GM18951 (cell line): ENCODE measurements around the gene MCF2L.

Source experiments
- POLR2A ChIP-seq: IDR thresholded peaks from 4 replicates; pipeline ENCODE4 v1.6.1; 2011; ENCODE audit warnings: mild to moderate bottlenecking; ENCODE audit not compliant: insufficient read length, insufficient read depth; ENCODE audit errors: extremely low read depth
- in situ Hi-C: fragments of 300-500 bp; cut with MboI; formaldehyde crosslinking; loops from one replicate; pipeline ENCODE4 v1.12.0; 2022; ENCODE audit warnings: low sequenced_read_pairs, mixed read lengths, inconsistent platforms; ENCODE audit not compliant: unreplicated experiment

The MCF2L gene

GRCh38 chr13:113086031-113086750 lies 117.2 kb downstream of the MCF2L start:
- TF ChIP-seq POLR2A: no peak
- in situ Hi-C loops: no loop called here

DNA sequence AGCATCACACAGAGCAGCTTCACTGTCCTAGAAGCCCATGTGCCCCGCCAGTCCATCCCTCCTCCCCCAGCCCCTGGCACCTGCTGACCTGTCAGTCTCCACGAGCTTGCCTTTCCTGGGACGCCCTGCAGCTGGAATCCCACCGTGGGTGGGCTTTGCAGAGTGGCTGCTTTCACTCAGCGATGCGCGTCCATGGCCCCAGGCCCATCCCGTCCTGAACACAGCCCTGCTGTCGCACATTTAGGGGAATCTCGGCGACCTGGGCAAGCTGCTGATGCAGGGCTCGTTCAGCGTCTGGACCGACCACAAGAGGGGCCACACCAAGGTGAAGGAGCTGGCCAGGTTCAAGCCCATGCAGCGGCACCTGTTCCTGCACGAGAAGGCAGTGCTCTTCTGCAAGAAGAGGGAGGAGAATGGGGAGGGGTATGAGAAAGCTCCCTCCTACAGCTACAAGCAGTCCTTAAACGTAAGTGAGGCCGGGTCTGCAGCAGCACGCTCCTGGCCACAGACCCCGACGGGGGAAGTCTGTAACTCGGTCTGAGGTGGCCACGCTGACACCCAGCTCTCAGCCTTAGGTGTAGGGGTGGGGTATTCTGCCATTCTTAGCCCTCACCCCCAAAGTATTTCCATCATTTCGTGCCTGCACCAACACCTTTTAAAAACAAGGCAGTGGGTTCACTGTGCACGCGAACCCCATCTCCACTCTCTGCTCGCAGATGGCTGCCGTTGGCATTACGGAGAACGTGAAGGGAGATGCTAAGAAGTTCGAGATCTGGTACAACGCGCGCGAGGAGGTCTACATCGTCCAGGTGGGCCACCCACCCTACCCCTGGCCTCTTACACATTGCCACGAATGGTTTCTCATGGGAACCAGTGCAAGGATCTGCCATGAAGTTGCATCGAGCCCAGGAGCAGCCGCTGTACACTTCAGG lies 118.2 kb downstream of the MCF2L start:
- in situ Hi-C loops: no loop called here
- no peak for TF ChIP-seq POLR2A

DNA sequence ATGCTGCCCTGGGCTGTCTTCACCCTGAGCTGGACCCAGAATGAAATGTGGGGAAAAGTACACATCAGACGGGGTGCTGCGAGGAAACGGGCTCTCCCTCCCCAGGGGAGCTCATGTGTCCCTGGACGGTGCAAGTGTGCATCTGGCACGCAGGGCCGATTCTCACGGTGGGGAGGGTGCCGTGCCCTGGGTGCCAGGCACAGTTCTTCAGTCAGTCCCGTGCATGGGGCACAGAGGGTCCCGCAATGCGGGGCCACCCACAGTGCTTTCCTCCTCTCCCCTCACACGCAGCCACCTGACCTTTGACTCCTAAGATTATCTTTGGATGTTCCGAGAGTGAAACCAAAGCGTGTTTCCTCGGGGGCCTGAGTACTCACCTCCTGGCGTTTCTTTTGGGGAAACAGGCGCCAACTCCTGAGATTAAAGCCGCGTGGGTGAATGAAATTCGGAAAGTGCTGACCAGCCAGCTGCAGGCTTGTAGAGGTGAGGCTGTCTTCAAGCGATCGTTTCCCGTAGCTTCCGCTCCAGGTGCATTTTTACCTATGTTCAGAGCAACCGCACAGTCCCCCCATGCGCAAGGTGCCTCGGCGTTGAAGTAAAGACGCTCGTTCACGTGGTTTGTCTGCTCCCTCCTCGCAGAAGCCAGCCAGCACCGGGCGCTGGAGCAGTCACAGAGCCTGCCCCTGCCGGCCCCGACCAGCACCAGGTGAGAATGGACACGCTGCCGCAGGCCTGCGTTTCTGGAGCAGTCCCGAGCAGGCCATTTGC lies 119.1 kb downstream of the MCF2L start:
- no peak for TF ChIP-seq POLR2A

GRCh38 chr13:113088691-113089020 lies 119.6 kb downstream of the MCF2L start:
- in situ Hi-C loops: no loop called here
- TF ChIP-seq POLR2A: no peak

More for the DNA sequence above, 119.1 kb downstream of the MCF2L start:
- in situ Hi-C loops: no loop called here

DNA sequence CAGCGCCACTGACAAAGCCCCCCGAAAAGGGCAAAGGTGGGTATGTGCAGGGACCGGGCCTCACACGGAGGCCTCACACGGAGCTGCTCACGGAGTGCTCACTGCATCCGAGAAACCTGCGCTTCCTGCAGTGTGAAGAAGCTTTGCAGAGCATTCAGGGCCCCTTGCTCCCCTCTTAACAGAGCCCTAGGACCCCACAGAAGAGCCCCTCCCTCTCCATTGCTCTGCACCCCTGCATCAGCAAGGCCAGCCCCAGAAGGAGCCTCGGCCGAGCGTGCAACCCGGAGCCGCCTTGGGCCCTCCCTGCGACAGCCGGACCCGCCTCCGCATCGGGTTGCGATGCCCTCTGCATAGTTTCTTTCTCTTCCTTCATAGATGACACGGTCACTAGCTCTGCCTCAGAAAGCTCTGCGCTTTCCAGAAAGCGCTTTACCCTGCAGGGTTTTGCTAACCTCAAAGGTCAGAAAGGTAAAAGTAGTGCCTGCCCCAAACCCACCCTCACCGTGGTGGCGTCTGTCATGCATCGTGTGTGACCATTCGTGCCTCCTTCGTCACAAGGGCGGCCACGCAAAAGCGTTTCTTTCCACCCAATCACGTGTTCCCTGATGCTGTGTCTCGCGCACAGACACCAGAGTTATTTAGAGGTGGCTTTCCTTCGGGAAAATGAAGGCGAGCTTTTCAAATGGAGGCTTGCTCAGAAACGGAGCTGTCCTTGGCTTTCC lies 120.8 kb downstream of the MCF2L start:
- in situ Hi-C loops: no loop called here
- no peak for TF ChIP-seq POLR2A

- in situ Hi-C loops: no loop called here
- TF ChIP-seq POLR2A: no peak
Measured at GRCh38 chr13:113090415-113090770, 121.4 kb downstream of the MCF2L start.

DNA sequence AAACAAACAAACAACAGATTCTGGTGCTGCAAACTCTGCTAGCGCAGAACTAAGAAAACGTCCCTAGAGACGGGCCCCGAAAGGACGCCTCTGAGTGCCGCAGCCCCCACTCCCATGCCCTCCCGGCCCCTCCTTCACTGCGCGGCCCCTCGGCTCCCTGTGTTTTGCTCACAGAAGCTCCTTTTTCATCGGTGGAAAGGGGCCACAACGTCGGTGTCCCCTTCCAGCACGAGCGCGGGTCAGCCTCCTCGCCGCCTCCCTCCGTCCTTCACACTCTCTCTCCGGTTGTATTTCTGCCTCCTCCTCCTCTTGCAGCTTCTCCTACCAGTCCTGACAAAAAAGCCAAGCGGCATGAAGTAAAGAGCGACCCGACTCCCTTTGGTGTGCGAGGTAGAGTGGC lies 121.8 kb downstream of the MCF2L start:
- in situ Hi-C loops: no loop called here
- TF ChIP-seq POLR2A: no peak

DNA sequence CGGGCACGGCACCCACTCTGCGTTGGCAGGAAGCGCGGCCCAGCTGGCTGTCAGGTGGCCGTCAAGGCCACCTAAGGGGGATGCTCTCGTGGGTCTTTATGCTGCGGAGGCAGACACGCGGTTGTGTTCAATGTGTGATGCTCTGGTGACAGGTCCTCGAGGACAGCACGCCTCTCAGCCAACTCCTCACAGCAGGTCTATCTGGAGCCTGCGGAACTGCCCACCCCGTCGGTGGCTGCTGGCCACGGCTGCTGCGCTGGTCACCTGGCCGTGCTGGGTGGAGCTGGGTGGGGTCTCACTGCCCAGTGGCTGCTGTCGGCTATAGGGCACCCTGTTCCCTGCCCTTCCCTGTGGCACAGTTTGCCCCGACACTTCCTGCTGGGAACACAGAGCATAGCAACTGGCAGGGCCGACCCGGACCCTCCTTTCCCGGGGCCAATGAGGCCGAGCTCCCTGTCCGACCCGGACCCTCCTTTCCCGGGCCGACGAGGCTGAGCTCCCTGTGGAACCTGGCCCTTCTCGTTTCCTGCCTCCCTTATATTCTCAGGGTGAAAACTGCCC lies 122.3 kb downstream of the MCF2L start:
- no peak for TF ChIP-seq POLR2A

DNA sequence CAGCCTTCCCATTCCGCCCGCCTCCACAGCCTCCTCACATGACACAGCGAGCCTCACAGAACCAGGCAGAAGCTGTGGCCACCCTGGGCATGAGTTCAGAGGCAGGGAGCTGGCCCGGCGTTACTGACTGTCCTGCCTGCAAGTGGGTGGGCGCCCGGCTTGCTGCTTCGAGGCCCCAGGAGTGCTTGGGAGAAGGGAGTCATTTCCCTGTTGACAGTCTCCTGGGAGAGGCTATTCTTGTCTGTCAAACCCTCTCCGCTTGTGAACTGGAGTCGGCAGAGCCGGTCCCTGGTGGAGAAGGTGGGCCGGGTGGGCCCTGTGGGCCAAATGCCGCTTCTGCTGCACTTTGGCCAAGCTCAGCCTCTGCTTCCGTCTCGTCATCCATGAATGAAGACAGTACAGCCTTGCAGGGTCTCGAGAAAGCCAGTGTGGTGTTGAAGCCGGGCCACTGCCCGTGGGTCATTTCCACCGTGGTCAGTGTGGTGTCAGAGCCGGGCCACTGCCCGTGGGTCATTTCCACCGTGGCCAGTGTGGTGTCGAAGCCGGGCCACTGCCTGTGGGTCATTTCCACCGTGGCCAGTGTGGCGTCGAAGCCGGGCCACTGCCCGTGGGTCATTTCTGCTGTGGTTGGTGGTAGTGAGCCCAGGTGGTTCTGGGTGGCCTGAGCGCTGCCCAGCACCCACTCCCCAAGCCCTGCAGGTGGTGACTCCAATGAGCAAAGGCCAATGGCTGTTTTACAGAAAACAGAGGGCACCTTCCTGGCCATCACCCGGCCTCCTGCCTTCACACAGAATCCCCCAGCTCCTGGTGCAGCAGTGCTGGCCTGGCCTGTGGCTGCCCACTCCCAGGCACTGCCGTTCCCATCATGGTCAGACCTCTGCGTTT lies 123.1 kb downstream of the MCF2L start:
- no peak for TF ChIP-seq POLR2A
- in situ Hi-C loops: no loop called here

More for the DNA sequence above, 122.3 kb downstream of the MCF2L start:
- in situ Hi-C loops: no loop called here

DNA sequence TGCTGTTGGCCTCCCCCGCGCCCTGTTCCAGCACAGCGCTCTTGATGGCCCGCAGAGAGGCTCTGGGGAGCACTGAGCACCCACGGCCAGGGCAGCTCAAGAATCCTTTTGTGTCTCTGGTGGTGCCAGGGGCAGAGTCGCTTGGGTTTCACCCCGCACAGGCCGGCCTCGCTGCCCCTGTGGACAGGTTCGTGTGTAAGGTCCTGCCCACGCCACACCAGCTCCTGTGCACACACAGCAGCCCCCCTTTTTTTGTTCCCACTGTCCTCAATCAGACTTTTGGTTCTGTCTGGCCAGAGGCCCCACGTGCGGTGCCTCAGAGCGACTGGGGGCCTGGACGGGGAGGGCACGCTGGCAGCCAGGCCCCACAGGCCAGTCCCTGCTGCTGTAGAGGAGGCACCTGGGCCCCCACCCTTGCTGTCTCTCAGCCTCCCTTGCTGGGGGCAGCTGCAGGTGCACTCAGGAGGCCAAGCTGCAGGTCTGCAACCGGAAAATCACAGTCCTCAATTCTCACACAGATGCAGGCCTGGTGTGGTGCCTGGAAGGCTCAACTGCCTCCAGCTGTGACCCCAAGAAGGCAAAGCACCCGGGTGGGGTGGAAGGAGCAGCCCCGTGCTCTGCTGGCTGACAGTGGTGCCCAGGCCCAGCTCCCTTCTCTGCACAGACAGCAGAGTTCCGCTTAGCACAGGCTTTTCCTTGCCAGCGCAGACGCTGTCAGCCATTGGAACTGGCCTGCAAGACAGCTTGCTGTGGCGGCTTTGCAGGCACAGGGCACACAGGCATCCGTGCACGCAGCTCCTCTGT lies 124.0 kb downstream of the MCF2L start:
- no peak for TF ChIP-seq POLR2A
- in situ Hi-C loops: no loop called here
